Breast epithelium (tissue), 4 donors: ENCODE results near the gene PRR33. TPM values are rescaled to one million over a fixed set of nuclear protein-coding genes. Genes with fewer than 3 reads are reported as not detected.
"Not testable (repeated sequence)": the region's sequence is repeated elsewhere in the genome, so short reads cannot be mapped to it uniquely, and the experiment has no call there.

Experiments
- DNase-seq, 2 donors: peaks; one replicate each; pipeline ENCODE4 v3.0.0-alpha.2; 2019; ENCODE audit warnings: low spot score in 2 of 2
- H3K27ac ChIP-seq, 2 donors: fragments of 200-600 bp; sonication (generic) in 1 of 2; one replicate each; pipeline ENCODE4 v1.5.1; 2016 to 2019; ENCODE audit warnings: mild to moderate bottlenecking in 1 of 2
- H3K27me3 ChIP-seq, 2 donors: fragments of 200-600 bp; sonication (generic) in 1 of 2; one replicate each; pipeline versions ENCODE4 v1.5.1 to v1.6.0; 2017 to 2019; ENCODE audit warnings: control low read depth in 1 of 2, mild to moderate bottlenecking in 1 of 2
- H3K36me3 ChIP-seq: fragments of 200-600 bp; one replicate; pipeline ENCODE4 v1.5.1; 2019
- H3K4me1 ChIP-seq, 2 donors: fragments of 200-600 bp; sonication (generic); one replicate each; pipeline ENCODE4 v1.5.1; 2016 to 2019; ENCODE audit warnings: control low read depth in 1 of 2
- H3K4me3 ChIP-seq, 3 donors: fragments of 200-600 bp; sonication (generic); 1 replicate in 2 of 3; 2 replicates in 1 of 3; pipeline ENCODE4 v1.5.1; 2016 to 2019; ENCODE audit warnings: mild to moderate bottlenecking in 3 of 3, moderate library complexity in 2 of 3
- H3K9me3 ChIP-seq, 2 donors: fragments of 200-600 bp; sonication (generic) in 1 of 2; one replicate each; pipeline ENCODE4 v1.5.1; 2016 to 2019; ENCODE audit warnings: control low read depth in 1 of 2
- CTCF ChIP-seq, 3 donors: fragments of 450-650 bp; IDR thresholded peaks; one replicate each; pipeline ENCODE4 v1.5.1; 2016 to 2017; ENCODE audit warnings: antibody characterized with exemption in 3 of 3, mild to moderate bottlenecking in 3 of 3, moderate library complexity in 3 of 3
- POLR2A ChIP-seq: fragments of 450-650 bp; IDR thresholded peaks from one replicate; pipeline ENCODE4 v1.6.1; 2016; ENCODE audit warnings: antibody characterized with exemption, mild to moderate bottlenecking, moderate library complexity
- POLR2AphosphoS5 ChIP-seq, 3 donors: sonication (generic); formaldehyde crosslinking; IDR thresholded peaks; one replicate each; pipeline ENCODE4 v1.6.1; 2017; ENCODE audit warnings: antibody characterized with exemption in 3 of 3
- intact Hi-C: fragments of 100-400 bp; cut with DNase I; formaldehyde crosslinking; loops from one replicate; pipeline ENCODE4 v1.15.1; 2023; ENCODE audit warnings: low total_unique reads
- total RNA-seq, 3 donors: library from RNA; depleted of rRNA; stranded (reverse); fragments of >200 nt; gene quantifications; one replicate each; pipeline ENCODE4 v1.1.0, GENCODE V29; 2016

The PRR33 gene
- not detected for total RNA-seq

GRCh38 chr11:1891831-1892115, at the start of gene PRR33:
TSS of gene PRR33 (minus strand) at chr11:1891895. CDS start at chr11:1890584, 1,311 bp downstream.
- DNase-seq = no peak
- H3K36me3 ChIP-seq = no peaks in the 10 kb centered on the region
- no peaks in the 10 kb centered on the region for H3K9me3 ChIP-seq
- H3K27me3 ChIP-seq = peaks cover 0 to 4% of the 10 kb centered on the region in 2 donors
- peak within 1 kb of the TSS; percentile 40 to 88 for H3K27ac ChIP-seq
- no peak for TF ChIP-seq CTCF (IDR thresholded peaks at IDR 0.05)
- no peak for TF ChIP-seq POLR2AphosphoS5 (IDR thresholded peaks at IDR 0.05)
- no peak for TF ChIP-seq POLR2A
- intact Hi-C loops = loop anchor here (10.0 kb wide), 1 partner anchor 53 kb away; the partner anchor contains the start of gene MRPL23
- no peak within 1 kb of the TSS for H3K4me3 ChIP-seq
- H3K4me1 ChIP-seq = peaks cover 0 to 5% of the 10 kb centered on the region in 2 donors

GRCh38 chr11:1939788-1940187, 48.1 kb upstream of the PRR33 start:
- intact Hi-C loops = loop anchor here (10.0 kb wide), 1 partner anchor 45 kb away; the partner anchor contains the start of gene PRR33
- not testable (repeated sequence) for H3K27me3 ChIP-seq, H3K4me3 ChIP-seq, H3K4me1 ChIP-seq, DNase-seq, H3K27ac ChIP-seq, H3K36me3 ChIP-seq, H3K9me3 ChIP-seq

GRCh38 chr11:1939006-1939625, 47.4 kb upstream of the PRR33 start:
- intact Hi-C loops = no loop called here

GRCh38 chr11:1938343-1939005, 46.8 kb upstream of the PRR33 start:
- DNase-seq = no peak
- intact Hi-C loops = no loop called here
- no peak for TF ChIP-seq POLR2A
- TF ChIP-seq POLR2AphosphoS5 (IDR thresholded peaks at IDR 0.05) = no peak
- no peak for TF ChIP-seq CTCF (IDR thresholded peaks at IDR 0.05)
- Histone ChIP-seq H3K27ac (peak overlapping the region in 1 of 2 donors; percentile 64), H3K9me3 (no peaks in the 10 kb centered on the region), H3K4me3 (no peak overlapping the region), H3K36me3 (no peaks in the 10 kb centered on the region), H3K4me1 (no peaks in the 10 kb centered on the region), H3K27me3 (no peaks in the 10 kb centered on the region)

More at GRCh38 chr11:1939006-1939625, 47.4 kb upstream of the PRR33 start:
- H3K36me3 ChIP-seq = no peaks in the 10 kb centered on the region
- peaks cover 0 to 6% of the 10 kb centered on the region in 2 donors for H3K4me1 ChIP-seq
- no peak for DNase-seq
- H3K4me3 ChIP-seq = no peak overlapping the region
- no peaks in the 10 kb centered on the region for H3K9me3 ChIP-seq
- TF ChIP-seq POLR2A = no peak
- TF ChIP-seq CTCF (IDR thresholded peaks at IDR 0.05) = no peak
- TF ChIP-seq POLR2AphosphoS5 (IDR thresholded peaks at IDR 0.05) = no peak
- peak overlapping the region in 1 of 2 donors; percentile 64 for H3K27ac ChIP-seq
- no peaks in the 10 kb centered on the region for H3K27me3 ChIP-seq

GRCh38 chr11:1937616-1938342, 46.1 kb upstream of the PRR33 start:
- intact Hi-C loops = no loop called here
- no peak for DNase-seq
- H3K9me3 ChIP-seq = no peaks in the 10 kb centered on the region
- no peaks in the 10 kb centered on the region for H3K27me3 ChIP-seq
- TF ChIP-seq POLR2A = no peak
- TF ChIP-seq CTCF (IDR thresholded peaks at IDR 0.05) = no peak
- TF ChIP-seq POLR2AphosphoS5 (IDR thresholded peaks at IDR 0.05) = no peak
- H3K4me1 ChIP-seq = no peaks in the 10 kb centered on the region
- H3K4me3 ChIP-seq = no peak overlapping the region
- no peaks in the 10 kb centered on the region for H3K36me3 ChIP-seq
- H3K27ac ChIP-seq = no peak overlapping the region
